Left ventricle myocardium inferior (tissue), 1 donor: ENCODE measurements around the gene SP6. TPM values are rescaled to one million over a fixed set of nuclear protein-coding genes. Genes with fewer than 3 reads are reported as not detected.

Source experiments
- DNase-seq: peaks from one replicate; pipeline ENCODE4 v3.0.0-alpha.2; 2020
- H3K27ac ChIP-seq: fragments of 200-600 bp; replicated peaks from 2 replicates; pipeline ENCODE4 v1.8.0; 2021
- H3K27me3 ChIP-seq: fragments of 200-600 bp; 2 replicates; pipeline ENCODE4 v1.8.0; 2021; ENCODE audit warnings: low read depth
- H3K36me3 ChIP-seq: fragments of 200-600 bp; 2 replicates; pipeline ENCODE4 v1.8.0; 2021
- H3K4me1 ChIP-seq: fragments of 200-600 bp; 2 replicates; pipeline ENCODE4 v1.8.0; 2021
- H3K4me3 ChIP-seq: fragments of 200-600 bp; 2 replicates; pipeline ENCODE4 v1.8.0; 2021; ENCODE audit warnings: mild to moderate bottlenecking, moderate library complexity
- H3K9me3 ChIP-seq: fragments of 200-600 bp; replicated peaks from 2 replicates; pipeline ENCODE4 v1.8.0; 2021
- CTCF ChIP-seq: fragments of 200-600 bp; IDR thresholded peaks from 2 replicates; pipeline ENCODE4 v1.8.0; 2021; ENCODE audit warnings: antibody characterized with exemption, mild to moderate bottlenecking, borderline replicate concordance
- intact Hi-C: fragments of 100-400 bp; cut with micrococcal nuclease; formaldehyde crosslinking; loops from one replicate; pipeline ENCODE4 v1.11.0; 2022
- total RNA-seq: library from RNA; stranded (reverse); fragmentation: NEBNext Ultra II Directional; extraction: Animal tissue kit (Norgen Biotek cat#: 25700); gene quantifications from one replicate; pipeline ENCODE4 v1.2.1, GENCODE V29; 2021
- donor health status: DM: no; HTN: yes; CAD: no; lungs with severe emphysema.

SP6 gene
- total RNA-seq, 1 donor from 2014 or later: 0.16 TPM

GRCh38 chr17:47864791-47865216, 13.8 kb upstream of the SP6 start:
- Histone ChIP-seq H3K4me3 (no peak overlapping the region), H3K27ac (no peak overlapping the region), H3K4me1 (no peaks in the 10 kb centered on the region), H3K9me3 (no peaks in the 10 kb centered on the region), H3K27me3 (peaks cover 77% of the 10 kb centered on the region), H3K36me3 (no peaks in the 10 kb centered on the region)
- TF ChIP-seq CTCF: no peak
- intact Hi-C loops: no loop called here
- no peak for DNase-seq

GRCh38 chr17:47862621-47863440, 11.9 kb upstream of the SP6 start:
- DNase-seq: no peak
- no peak overlapping the region for H3K27ac ChIP-seq
- H3K4me3 ChIP-seq: no peak overlapping the region
- H3K27me3 ChIP-seq: peaks cover 76% of the 10 kb centered on the region
- H3K4me1 ChIP-seq: no peaks in the 10 kb centered on the region
- no peak for TF ChIP-seq CTCF
- no peaks in the 10 kb centered on the region for H3K9me3 ChIP-seq
- intact Hi-C loops: no loop called here
- H3K36me3 ChIP-seq: no peaks in the 10 kb centered on the region

GRCh38 chr17:47860386-47860785, 9.4 kb upstream of the SP6 start:
- peaks cover 75% of the 10 kb centered on the region for H3K27me3 ChIP-seq
- H3K36me3 ChIP-seq: no peaks in the 10 kb centered on the region
- H3K27ac ChIP-seq: no peak overlapping the region
- no peaks in the 10 kb centered on the region for H3K4me1 ChIP-seq
- intact Hi-C loops: no loop called here
- no peak overlapping the region for H3K4me3 ChIP-seq
- no peaks in the 10 kb centered on the region for H3K9me3 ChIP-seq
- no peak for TF ChIP-seq CTCF
- DNase-seq: no peak

GRCh38 chr17:47857551-47858455, 6.8 kb upstream of the SP6 start:
- intact Hi-C loops: no loop called here
- Histone ChIP-seq H3K4me1 (no peaks in the 10 kb centered on the region), H3K36me3 (no peaks in the 10 kb centered on the region), H3K9me3 (no peaks in the 10 kb centered on the region), H3K4me3 (no peak overlapping the region), H3K27ac (no peak overlapping the region), H3K27me3 (peaks cover 89% of the 10 kb centered on the region)
- TF ChIP-seq CTCF: no peak
- DNase-seq: no peak

- Histone ChIP-seq H3K36me3 (no peaks in the 10 kb centered on the region), H3K27me3 (peaks cover 96% of the 10 kb centered on the region), H3K4me1 (peaks cover 6% of the 10 kb centered on the region), H3K27ac (no peak overlapping the region), H3K9me3 (no peaks in the 10 kb centered on the region), H3K4me3 (no peak overlapping the region)
- intact Hi-C loops: no loop called here
- no peak for TF ChIP-seq CTCF
- DNase-seq: no peak
These were observed 5.9 kb upstream of the SP6 start for GRCh38 chr17:47856830-47857229.
